HCT116 (cell line): ENCODE measurements around the gene C14orf132. TPM values are rescaled to one million over a fixed set of nuclear protein-coding genes. Genes with fewer than 3 reads are reported as not detected.

Experiments used
- ATAC-seq: fragments of 200-7000 bp; cut with Tn5 transposase; 2 replicates; pipeline ENCODE4 v1.9.1; 2020; ENCODE audit warnings: mild to moderate bottlenecking, moderate library complexity
- BruUV-seq: library from RNA; stranded (reverse); fragments of 400-500 nt; replicated peaks from 2 replicates; lab custom pipeline; 2021; lab: Mats Ljungman, UMichigan
- CTCF ChIA-PET: fragments of 300-600 bp; sonication (Branson Sonifier 250); formaldehyde crosslinking; loops from one replicate; lab custom pipeline; 2021; ENCODE audit warnings: antibody characterized with exemption; lab: Charles Lee
- POLR2A ChIA-PET: fragments of 300-600, 350-600 bp; sonication (Branson Sonifier 250); formaldehyde crosslinking; loops from one replicate; lab custom pipeline; 2021; ENCODE audit warnings: antibody characterized with exemption; lab: Charles Lee
- RAD21 ChIA-PET, 2 experiments: fragments of 300-600 bp; sonication (Branson Sonifier 250); formaldehyde crosslinking; loops; one replicate each; lab custom pipeline; 2023; ENCODE audit warnings: low total read pairs in 2 of 2; ENCODE audit not compliant: uncharacterized antibody in 2 of 2, unreplicated experiment in 2 of 2, low non-redundant PET in 1 of 2; lab: Charles Lee
- DNase-seq: peaks from one replicate; pipeline ENCODE4 v3.0.0-alpha.2; 2010; ENCODE audit warnings: low read depth, low spot score
- H2AFZ ChIP-seq: fragments of 200-600 bp; shearing (Covaris generic), sonication (generic); 2 replicates; pipeline ENCODE4 v1.6.1; 2017; ENCODE audit warnings: low read depth, mixed run types, mixed read lengths, antibody characterized with exemption, low read length; ENCODE audit not compliant: poor library complexity, severe bottlenecking
- H3K27ac ChIP-seq: 2 replicates; pipeline ENCODE4 v1.5.1; 2012; ENCODE audit warnings: low read depth, low read length
- H3K27me3 ChIP-seq: fragments of 200-600 bp; sonication (generic); 2 replicates; pipeline ENCODE4 v1.6.1; 2016; ENCODE audit warnings: mixed run types, low read length, mixed read lengths; ENCODE audit not compliant: insufficient read depth
- H3K36me3 ChIP-seq, 2 experiments: fragments of 200-500 bp in 1 of 2; fragments of 200-600 bp in 1 of 2; sonication (Bioruptor generic) in 1 of 2; sonication (generic) in 1 of 2; 2 replicates each; pipeline versions ENCODE4 v1.5.1 to v1.6.1; 2014 to 2016; ENCODE audit warnings: low read length in 2 of 2, inconsistent platforms in 1 of 2, mixed read lengths in 1 of 2, mixed run types in 1 of 2; ENCODE audit not compliant: insufficient read depth in 2 of 2, control insufficient read depth in 1 of 2
- H3K4me1 ChIP-seq, 2 experiments: fragments of 200-600 bp in 1 of 2; sonication (generic) in 1 of 2; 2 replicates each; pipeline versions ENCODE4 v1.5.1 to v1.6.1; 2012 to 2017; ENCODE audit warnings: low read length in 2 of 2, inconsistent platforms in 1 of 2, mild to moderate bottlenecking in 1 of 2, mixed read lengths in 1 of 2, mixed run types in 1 of 2, moderate library complexity in 1 of 2; ENCODE audit not compliant: insufficient read depth in 2 of 2, control insufficient read depth in 1 of 2
- H3K4me2 ChIP-seq: fragments of 200-600 bp; sonication (generic); 2 replicates; pipeline ENCODE4 v1.6.1; 2017; ENCODE audit warnings: mixed run types, low read length, mixed read lengths
- H3K4me3 ChIP-seq, 2 experiments: fragments of 200-600 bp in 1 of 2; sonication (generic) in 1 of 2; replicated peaks in 1 of 2; 2 replicates each; pipeline ENCODE4 v1.5.1; 2011 to 2016; ENCODE audit warnings: low read length in 2 of 2, control low read depth in 1 of 2, low read depth in 1 of 2, mild to moderate bottlenecking in 1 of 2, mixed read lengths in 1 of 2, mixed run types in 1 of 2
- H3K79me2 ChIP-seq: fragments of 200-600 bp; sonication (generic); 2 replicates; pipeline ENCODE4 v1.6.1; 2017; ENCODE audit warnings: mild to moderate bottlenecking, mixed run types, low read length, moderate library complexity, mixed read lengths; ENCODE audit not compliant: insufficient read depth
- H3K9ac ChIP-seq: fragments of 200-600 bp; sonication (generic); 2 replicates; pipeline ENCODE4 v1.6.1; 2016; ENCODE audit warnings: low read length, mixed read lengths
- H3K9me2 ChIP-seq: fragments of 200-600 bp; sonication (generic), shearing (Covaris generic); 2 replicates; pipeline ENCODE4 v1.6.1; 2017; ENCODE audit warnings: mixed run types, mild to moderate bottlenecking, moderate library complexity; ENCODE audit not compliant: insufficient read depth
- H3K9me3 ChIP-seq, 2 experiments: fragments of 200-500 bp in 1 of 2; fragments of 200-600 bp in 1 of 2; sonication (Bioruptor generic) in 1 of 2; sonication (generic) in 1 of 2; 2 replicates each; pipeline ENCODE4 v1.6.1; 2014 to 2017; ENCODE audit warnings: low read length in 2 of 2, mixed read lengths in 2 of 2, inconsistent platforms in 1 of 2, low read depth in 1 of 2, mild to moderate bottlenecking in 1 of 2, mixed run types in 1 of 2, moderate library complexity in 1 of 2; ENCODE audit not compliant: control insufficient read depth in 1 of 2, insufficient read depth in 1 of 2
- H4K20me1 ChIP-seq: fragments of 200-600 bp; sonication (generic), shearing (Covaris generic); 2 replicates; pipeline ENCODE4 v1.6.1; 2017; ENCODE audit warnings: mixed run types, mild to moderate bottlenecking, moderate library complexity; ENCODE audit not compliant: insufficient read depth
- EZH2 ChIP-seq: fragments of 200-600 bp; sonication (generic); IDR thresholded peaks from 2 replicates; pipeline ENCODE4 v1.6.1; 2017; ENCODE audit warnings: antibody characterized with exemption, mixed run types
- EZH2phosphoT487 ChIP-seq: fragments of 200-600 bp; IDR thresholded peaks from 2 replicates; pipeline ENCODE4 v1.6.1; 2018; ENCODE audit warnings: antibody characterized with exemption, borderline replicate concordance
- JUND ChIP-seq: IDR thresholded peaks from 2 replicates; pipeline ENCODE4 v1.6.1; 2012
- POLR2A ChIP-seq: IDR thresholded peaks from 2 replicates; pipeline ENCODE4 v1.7.0; 2011; ENCODE audit warnings: borderline replicate concordance; ENCODE audit not compliant: insufficient read depth, insufficient read length; ENCODE audit errors: extremely low read depth
- POLR2AphosphoS5 ChIP-seq: IDR thresholded peaks from 2 replicates; pipeline ENCODE4 v1.6.1; 2011; ENCODE audit warnings: mild to moderate bottlenecking, low read depth, low read length, moderate library complexity
- SRF ChIP-seq: IDR thresholded peaks from 2 replicates; pipeline ENCODE4 v1.6.1; 2012; ENCODE audit warnings: low read depth
- TCF7L2 ChIP-seq: IDR thresholded peaks from 2 replicates; pipeline ENCODE4 v1.7.0; 2011; ENCODE audit warnings: borderline replicate concordance, inconsistent platforms; ENCODE audit not compliant: insufficient read depth, insufficient read length; ENCODE audit errors: extremely low read depth
- YY1 ChIP-seq: IDR thresholded peaks from 2 replicates; pipeline ENCODE4 v1.6.1; 2011; ENCODE audit warnings: low read length, low read depth, moderate library complexity, mild to moderate bottlenecking; ENCODE audit not compliant: insufficient replicate concordance; ENCODE audit errors: extremely low read depth
- ZFX ChIP-seq: fragments of 450-650 bp; IDR thresholded peaks from 2 replicates; pipeline ENCODE4 v1.6.1; 2017
- ZNF274 ChIP-seq: fragments of 200-500 bp; sonication (Bioruptor generic); IDR thresholded peaks from 2 replicates; pipeline ENCODE4 v1.6.1; 2014; ENCODE audit warnings: mild to moderate bottlenecking, low read depth, low read length, inconsistent platforms
- intact Hi-C: fragments of 100-400 bp; cut with micrococcal nuclease; formaldehyde crosslinking; loops from 2 replicates; pipeline ENCODE4 v1.10.0; 2022
- total RNA-seq: library from RNA; stranded (reverse); gene quantifications from one replicate; pipeline ENCODE4 v1.2.1, GENCODE V29; 2021; ENCODE audit not compliant: unreplicated experiment
- TF ChIP-seq, protein P1 (sequence below), 3 experiments: fragments of 200-600 bp in 1 of 3; sonication (generic) in 1 of 3; IDR thresholded peaks in 2 of 3; conservative IDR thresholded peaks in 1 of 3; 2 replicates each; pipeline ENCODE4 v1.5.1; 2012 to 2017; ENCODE audit warnings: low read depth in 2 of 3, low read length in 2 of 3, antibody characterized with exemption in 1 of 3, borderline replicate concordance in 1 of 3, control low read depth in 1 of 3, mild to moderate bottlenecking in 1 of 3, mixed read lengths in 1 of 3, mixed run types in 1 of 3, moderate library complexity in 1 of 3; ENCODE audit not compliant: insufficient read depth in 1 of 3
- TF ChIP-seq, protein P2 (sequence below): IDR thresholded peaks from 2 replicates; pipeline ENCODE4 v1.6.1; 2012

C14orf132 gene
- total RNA-seq, 1 experiment from 2014 or later: 3.4 TPM

DNA sequence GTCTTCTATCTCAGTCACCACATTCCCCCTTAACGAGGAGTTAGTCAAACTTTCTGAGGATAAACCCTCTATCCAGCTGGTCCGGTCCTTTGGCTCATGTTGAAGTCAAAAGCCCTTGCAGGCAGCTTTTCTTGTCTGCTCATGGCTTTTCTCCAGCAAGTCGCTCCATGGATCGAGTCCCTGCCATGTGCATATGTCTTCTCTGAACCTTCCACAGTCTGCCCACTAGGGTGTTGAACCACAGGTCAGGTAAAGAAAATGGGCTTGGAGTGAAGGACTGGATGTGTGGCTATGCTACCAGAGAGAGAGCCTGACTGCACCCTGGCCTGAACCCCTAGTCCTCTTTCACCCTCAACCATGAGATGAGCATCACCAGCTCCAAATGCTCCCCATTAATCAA is 22.8 kb downstream of the C14orf132 start:
- ChIA-PET POLR2A (no interaction called here), RAD21 (no interaction called here), CTCF (interaction anchor here (1.0 to 1.8 kb wide), 2 partner anchors 10 to 37 kb away, joined by 3 to 6 read pairs; no protein-coding TSS in a partner anchor)
- ATAC-seq: no peak
- H3K27ac ChIP-seq: no peak overlapping the region
- no peak overlapping the region for H3K9ac ChIP-seq
- BruUV-seq: no TSS peak
- H3K4me2 ChIP-seq: no peak overlapping the region
- DNase-seq: no peak
- H4K20me1 ChIP-seq: no peaks in the 10 kb centered on the region
- TF ChIP-seq SRF (no peak), ZFX (no peak)
- no peaks in the 10 kb centered on the region for H3K9me2 ChIP-seq
- H3K36me3 ChIP-seq: no peaks in the 10 kb centered on the region
- H2AFZ ChIP-seq: no peak overlapping the region
- no peaks in the 10 kb centered on the region for H3K9me3 ChIP-seq
- no peaks in the 10 kb centered on the region for H3K79me2 ChIP-seq
- intact Hi-C loops: no loop called here
- H3K27me3 ChIP-seq: no peaks in the 10 kb centered on the region
- no peak overlapping the region for H3K4me3 ChIP-seq
- no peaks in the 10 kb centered on the region for H3K4me1 ChIP-seq

DNA sequence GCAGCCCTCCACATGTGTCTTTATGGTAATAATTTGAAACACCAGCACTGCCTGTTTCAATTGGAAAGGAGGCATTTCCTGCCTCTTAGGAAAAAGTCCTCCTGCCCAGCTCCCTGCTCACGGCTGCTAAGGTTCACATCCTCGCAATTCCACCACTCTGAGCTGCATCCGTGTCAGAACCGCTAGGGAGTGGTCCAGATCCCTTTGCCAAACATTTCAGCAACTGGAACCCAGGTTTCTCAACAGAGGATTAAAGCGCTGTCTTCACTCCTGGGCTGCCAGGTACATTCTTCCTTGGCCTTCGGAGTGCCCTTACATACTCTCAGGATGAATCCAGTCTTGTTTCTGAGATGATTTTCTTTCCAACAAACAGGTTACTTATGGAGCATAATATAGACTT is 23.3 kb downstream of the C14orf132 start:
- H3K36me3 ChIP-seq: no peaks in the 10 kb centered on the region
- no peak overlapping the region for H3K4me3 ChIP-seq
- ChIA-PET RAD21 (no interaction called here), POLR2A (no interaction called here), CTCF (interaction anchor here (1.8 kb wide), 1 partner anchor 36 kb away, joined by 6 read pairs; no protein-coding TSS in a partner anchor)
- intact Hi-C loops: no loop called here
- H3K9ac ChIP-seq: no peak overlapping the region
- no peaks in the 10 kb centered on the region for H3K4me1 ChIP-seq
- TF ChIP-seq, protein P1, sequence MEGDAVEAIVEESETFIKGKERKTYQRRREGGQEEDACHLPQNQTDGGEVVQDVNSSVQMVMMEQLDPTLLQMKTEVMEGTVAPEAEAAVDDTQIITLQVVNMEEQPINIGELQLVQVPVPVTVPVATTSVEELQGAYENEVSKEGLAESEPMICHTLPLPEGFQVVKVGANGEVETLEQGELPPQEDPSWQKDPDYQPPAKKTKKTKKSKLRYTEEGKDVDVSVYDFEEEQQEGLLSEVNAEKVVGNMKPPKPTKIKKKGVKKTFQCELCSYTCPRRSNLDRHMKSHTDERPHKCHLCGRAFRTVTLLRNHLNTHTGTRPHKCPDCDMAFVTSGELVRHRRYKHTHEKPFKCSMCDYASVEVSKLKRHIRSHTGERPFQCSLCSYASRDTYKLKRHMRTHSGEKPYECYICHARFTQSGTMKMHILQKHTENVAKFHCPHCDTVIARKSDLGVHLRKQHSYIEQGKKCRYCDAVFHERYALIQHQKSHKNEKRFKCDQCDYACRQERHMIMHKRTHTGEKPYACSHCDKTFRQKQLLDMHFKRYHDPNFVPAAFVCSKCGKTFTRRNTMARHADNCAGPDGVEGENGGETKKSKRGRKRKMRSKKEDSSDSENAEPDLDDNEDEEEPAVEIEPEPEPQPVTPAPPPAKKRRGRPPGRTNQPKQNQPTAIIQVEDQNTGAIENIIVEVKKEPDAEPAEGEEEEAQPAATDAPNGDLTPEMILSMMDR (IDR thresholded peaks at IDR 0.05 in 2 of 3, conservative IDR thresholded peaks at IDR 0.05 in 1 of 3; ENCODE audit: borderline replicate concordance in 1 of 3, insufficient read depth in 1 of 3, low read depth in 2 of 3, low read length in 2 of 3): no peak
- no peak for TF ChIP-seq POLR2AphosphoS5
- TF ChIP-seq ZFX: no peak
- TF ChIP-seq SRF: no peak
- no peak for TF ChIP-seq POLR2A
- TF ChIP-seq JUND: no peak
- TF ChIP-seq, protein P2, sequence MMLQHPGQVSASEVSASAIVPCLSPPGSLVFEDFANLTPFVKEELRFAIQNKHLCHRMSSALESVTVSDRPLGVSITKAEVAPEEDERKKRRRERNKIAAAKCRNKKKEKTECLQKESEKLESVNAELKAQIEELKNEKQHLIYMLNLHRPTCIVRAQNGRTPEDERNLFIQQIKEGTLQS: no peak
- TF ChIP-seq YY1: no peak
- TF ChIP-seq EZH2: no peak
- TF ChIP-seq EZH2phosphoT487: no peak
- TF ChIP-seq TCF7L2: no peak
- TF ChIP-seq ZNF274: no peak
- no peaks in the 10 kb centered on the region for H4K20me1 ChIP-seq
- no peak overlapping the region for H2AFZ ChIP-seq
- H3K9me3 ChIP-seq: no peaks in the 10 kb centered on the region
- H3K27ac ChIP-seq: no peak overlapping the region
- ATAC-seq (no peak), DNase-seq (no peak)
- H3K4me2 ChIP-seq: no peak overlapping the region
- no TSS peak for BruUV-seq
- no peaks in the 10 kb centered on the region for H3K27me3 ChIP-seq
- H3K79me2 ChIP-seq: no peaks in the 10 kb centered on the region
- no peaks in the 10 kb centered on the region for H3K9me2 ChIP-seq
